Activated T-helper 1 cell treated with anti-CD3 and anti-CD28 coated beads, Interleukin-12 subunit alpha, Interleukin-12 subunit beta, Interleukin-2, Interleukin-4 antibody, amounts not matched to agents 30 ng/mL and 10 ng/mL and 1 ng/mL, durations not matched to agents 14 hours and 24 hours and 36 hours (primary cell): ENCODE measurements around the gene PLA2G2D. TPM values are rescaled to one million over a fixed set of nuclear protein-coding genes. Genes with fewer than 3 reads are reported as not detected.

ENCODE experiments used
- DNase-seq: peaks from one replicate; pipeline ENCODE4 v3.0.0; 2021; ENCODE audit warnings: low spot score
- H3K27ac Mint-ChIP-seq: one replicate; pipeline ENCODE4 v1.8.0; 2021; ENCODE audit warnings: mild to moderate bottlenecking, mixed read lengths
- H3K27me3 Mint-ChIP-seq: one replicate; pipeline ENCODE4 v1.8.0; 2022; ENCODE audit warnings: mild to moderate bottlenecking, moderate library complexity, mixed read lengths; ENCODE audit not compliant: insufficient read depth
- H3K36me3 Mint-ChIP-seq: one replicate; pipeline ENCODE4 v1.8.0; 2021; ENCODE audit warnings: low read depth, mixed read lengths
- H3K4me1 Mint-ChIP-seq: one replicate; pipeline ENCODE4 v1.8.0; 2021; ENCODE audit warnings: low read depth, mixed read lengths
- H3K4me3 Mint-ChIP-seq: one replicate; pipeline ENCODE4 v1.8.0; 2021; ENCODE audit warnings: mild to moderate bottlenecking, moderate library complexity, mixed read lengths
- H3K9me3 Mint-ChIP-seq: one replicate; pipeline ENCODE4 v1.8.0; 2021; ENCODE audit warnings: mixed read lengths
- intact Hi-C: fragments of 100-400 bp; cut with micrococcal nuclease; formaldehyde crosslinking; loops from one replicate; pipeline ENCODE4 v1.15.1; 2024
- total RNA-seq: library from RNA; stranded (reverse); gene quantifications from 2 replicates; pipeline ENCODE4 v1.2.3, GENCODE V29; 2022

PLA2G2D gene
- total RNA-seq = not detected in 2 replicates

DNA sequence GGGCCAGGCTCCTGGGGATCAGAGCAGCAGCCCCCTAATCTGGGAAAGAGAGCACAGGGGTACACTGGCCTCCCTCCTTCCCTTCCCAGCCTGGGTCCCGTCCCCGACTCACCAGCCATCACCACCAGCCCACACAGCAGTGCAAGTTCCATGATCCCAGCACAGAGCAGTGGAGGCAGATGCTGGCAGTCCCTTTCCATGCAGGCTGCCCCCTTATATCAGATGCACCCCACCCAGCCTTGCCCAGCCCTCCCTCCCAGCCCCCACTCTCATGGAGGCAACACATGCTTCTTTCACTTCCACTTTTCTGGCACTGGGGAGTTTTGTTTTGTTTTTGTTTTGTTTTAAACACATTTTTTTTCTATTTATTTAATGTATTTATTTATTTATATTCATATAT, at the start of gene PLA2G2D:
PLA2G2D (minus strand) TSS at position 190 of the 400 bp plus-strand sequence; CDS start at position 152, 38 bp downstream.
- DNase-seq = no peak
- Mint-ChIP-seq H3K27me3 (peaks cover 4% of the 10 kb centered on the region), H3K36me3 (no peaks in the 10 kb centered on the region), H3K4me1 (no peaks in the 10 kb centered on the region), H3K4me3 (no peak within 1 kb of the TSS), H3K9me3 (no peaks in the 10 kb centered on the region), H3K27ac (no peak within 1 kb of the TSS)
- intact Hi-C loops = no loop called here

- H3K27ac Mint-ChIP-seq = no peak overlapping the region
- H3K27me3 Mint-ChIP-seq = peaks cover 4% of the 10 kb centered on the region
- no peak overlapping the region for H3K4me3 Mint-ChIP-seq
- H3K36me3 Mint-ChIP-seq = no peaks in the 10 kb centered on the region
- H3K9me3 Mint-ChIP-seq = no peaks in the 10 kb centered on the region
- no peak for DNase-seq
- intact Hi-C loops = loop anchor here (5.0 kb wide), 1 partner anchor 323 kb away; no protein-coding TSS in a partner anchor
- peaks cover 22% of the 10 kb centered on the region for H3K4me1 Mint-ChIP-seq
Measured at GRCh38 chr1:20168564-20169491, 49.5 kb upstream of the PLA2G2D start.

DNA sequence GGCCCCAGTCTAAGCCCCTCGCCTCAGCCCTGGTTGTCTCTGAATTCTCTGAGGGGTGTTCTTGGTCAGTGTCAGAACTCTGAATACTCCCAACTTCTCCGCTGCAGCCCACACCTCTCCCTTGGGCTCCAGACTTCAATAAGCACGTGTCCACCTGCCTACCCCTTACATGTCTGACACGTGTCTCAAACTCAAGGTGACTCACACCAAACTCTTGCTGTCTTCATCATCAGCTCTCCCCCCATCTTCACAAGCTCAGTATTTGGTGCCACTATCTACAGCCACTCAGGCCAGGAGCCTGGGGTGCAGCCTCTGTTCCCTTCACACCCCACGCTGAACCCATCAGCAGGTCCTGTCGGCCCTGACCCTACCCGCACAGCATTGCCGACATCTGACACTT, 47.8 kb upstream of the PLA2G2D start:
- intact Hi-C loops = loop anchor here (5.0 kb wide), 1 partner anchor 325 kb away; no protein-coding TSS in a partner anchor
- Mint-ChIP-seq H3K36me3 (no peaks in the 10 kb centered on the region), H3K4me1 (peaks cover 19% of the 10 kb centered on the region), H3K27ac (no peak overlapping the region), H3K9me3 (peaks cover 7% of the 10 kb centered on the region), H3K27me3 (peaks cover 4% of the 10 kb centered on the region), H3K4me3 (no peak overlapping the region)
- no peak for DNase-seq

DNA sequence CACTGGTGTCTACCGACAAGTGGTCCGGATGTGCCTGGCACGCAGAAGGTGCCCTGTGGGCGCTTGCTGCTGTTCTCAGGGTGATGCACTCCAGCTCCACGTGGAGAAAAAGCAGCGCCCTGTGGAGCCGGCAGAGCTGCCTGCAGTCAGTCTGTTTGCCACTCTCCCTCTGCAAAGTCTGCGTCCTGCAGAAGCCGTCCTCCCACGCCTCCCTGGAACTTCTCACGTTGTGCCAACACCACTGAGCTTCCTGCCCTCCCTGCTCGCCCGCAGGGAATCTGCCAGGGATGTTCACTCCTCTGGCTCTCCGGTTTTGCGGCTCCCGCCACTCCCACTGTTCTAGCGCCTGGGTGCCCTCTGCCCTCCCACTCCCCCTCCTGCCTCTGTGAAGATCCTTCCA, 46.7 kb upstream of the PLA2G2D start:
- DNase-seq = no peak
- peaks cover 11% of the 10 kb centered on the region for H3K4me1 Mint-ChIP-seq
- peaks cover 10% of the 10 kb centered on the region for H3K9me3 Mint-ChIP-seq
- H3K4me3 Mint-ChIP-seq = no peak overlapping the region
- peaks cover 4% of the 10 kb centered on the region for H3K27me3 Mint-ChIP-seq
- intact Hi-C loops = loop anchor here (5.0 kb wide), 1 partner anchor 326 kb away; no protein-coding TSS in a partner anchor
- peaks cover 2% of the 10 kb centered on the region for H3K36me3 Mint-ChIP-seq
- H3K27ac Mint-ChIP-seq = no peak overlapping the region

GRCh38 chr1:20165522-20165951, 46.2 kb upstream of the PLA2G2D start:
- peaks cover 4% of the 10 kb centered on the region for H3K27me3 Mint-ChIP-seq
- DNase-seq = no peak
- peaks cover 11% of the 10 kb centered on the region for H3K4me1 Mint-ChIP-seq
- no peak overlapping the region for H3K27ac Mint-ChIP-seq
- intact Hi-C loops = loop anchor here (1.0 to 5.0 kb wide), 2 partner anchors 30 to 327 kb away; no protein-coding TSS in a partner anchor
- H3K36me3 Mint-ChIP-seq = peaks cover 2% of the 10 kb centered on the region
- H3K4me3 Mint-ChIP-seq = no peak overlapping the region
- H3K9me3 Mint-ChIP-seq = peaks cover 13% of the 10 kb centered on the region

GRCh38 chr1:20164694-20165202, 45.4 kb upstream of the PLA2G2D start:
- no peak for DNase-seq
- H3K27ac Mint-ChIP-seq = no peak overlapping the region
- H3K27me3 Mint-ChIP-seq = no peaks in the 10 kb centered on the region
- H3K4me3 Mint-ChIP-seq = no peak overlapping the region
- H3K36me3 Mint-ChIP-seq = peaks cover 2% of the 10 kb centered on the region
- intact Hi-C loops = loop anchor here (1.0 to 5.0 kb wide), 2 partner anchors 31 to 328 kb away; no protein-coding TSS in a partner anchor
- peaks cover 21% of the 10 kb centered on the region for H3K9me3 Mint-ChIP-seq
- H3K4me1 Mint-ChIP-seq = peaks cover 11% of the 10 kb centered on the region

GRCh38 chr1:20160034-20160433, 40.7 kb upstream of the PLA2G2D start:
- no peak for DNase-seq
- peaks cover under 1% of the 10 kb centered on the region for H3K4me1 Mint-ChIP-seq
- peaks cover 2% of the 10 kb centered on the region for H3K36me3 Mint-ChIP-seq
- peaks cover 31% of the 10 kb centered on the region for H3K9me3 Mint-ChIP-seq
- no peak overlapping the region for H3K27ac Mint-ChIP-seq
- peaks cover 2% of the 10 kb centered on the region for H3K27me3 Mint-ChIP-seq
- H3K4me3 Mint-ChIP-seq = no peak overlapping the region
- intact Hi-C loops = no loop called here

DNA sequence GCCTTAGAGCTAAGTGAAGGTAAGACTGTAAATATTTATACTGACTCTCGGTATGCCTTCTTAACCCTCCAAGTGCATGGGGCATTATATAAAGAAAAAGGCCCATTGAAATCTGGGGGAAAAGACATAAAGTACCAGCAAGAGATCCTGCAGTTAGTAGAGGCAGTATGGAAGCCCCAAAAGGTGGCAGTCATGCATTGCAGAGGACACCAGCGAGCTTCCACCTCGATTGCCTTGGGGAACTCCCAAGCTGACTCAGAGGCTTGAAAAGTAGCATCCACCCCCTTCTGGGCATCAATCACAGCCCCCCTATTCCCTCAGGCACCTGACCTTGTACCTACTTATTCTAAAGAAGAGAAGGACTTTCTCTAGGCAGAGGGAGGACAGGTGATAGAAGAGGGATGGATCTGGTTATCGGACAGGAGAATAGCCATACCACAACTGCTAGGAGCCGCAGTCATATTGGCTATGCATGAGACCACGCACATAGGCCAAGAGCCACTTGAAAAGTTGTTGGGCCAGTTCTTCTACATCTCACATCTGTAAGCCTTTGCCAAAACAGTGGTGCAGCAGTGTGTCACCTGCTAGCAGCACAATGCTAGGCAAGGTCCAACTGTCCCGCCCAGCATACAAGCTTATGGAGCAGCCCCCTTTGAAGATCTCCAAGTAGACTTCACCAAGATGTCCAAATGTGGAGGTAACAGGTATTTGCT, 39.2 kb upstream of the PLA2G2D start:
- Mint-ChIP-seq H3K36me3 (peaks cover 2% of the 10 kb centered on the region), H3K27me3 (peaks cover 2% of the 10 kb centered on the region), H3K27ac (no peak overlapping the region), H3K4me3 (no peak overlapping the region), H3K9me3 (peaks cover 31% of the 10 kb centered on the region), H3K4me1 (peaks cover 11% of the 10 kb centered on the region)
- intact Hi-C loops = no loop called here
- no peak for DNase-seq

- peaks cover 6% of the 10 kb centered on the region for H3K9me3 Mint-ChIP-seq
- peaks cover 2% of the 10 kb centered on the region for H3K27me3 Mint-ChIP-seq
- no peak for DNase-seq
- peaks cover 17% of the 10 kb centered on the region for H3K4me1 Mint-ChIP-seq
- no peaks in the 10 kb centered on the region for H3K36me3 Mint-ChIP-seq
- H3K4me3 Mint-ChIP-seq = no peak overlapping the region
- peak overlapping the region; percentile 7 for H3K27ac Mint-ChIP-seq
- intact Hi-C loops = loop anchor here (5.0 kb wide), 1 partner anchor 33 kb away; the partner anchor contains the start of genes PLA2G2C and UBXN10
Measured at GRCh38 chr1:20154301-20154831, 35.0 kb upstream of the PLA2G2D start.

- H3K36me3 Mint-ChIP-seq = no peaks in the 10 kb centered on the region
- DNase-seq = no peak
- H3K27me3 Mint-ChIP-seq = peaks cover 2% of the 10 kb centered on the region
- no peaks in the 10 kb centered on the region for H3K9me3 Mint-ChIP-seq
- no peak overlapping the region for H3K27ac Mint-ChIP-seq
- H3K4me1 Mint-ChIP-seq = peaks cover 17% of the 10 kb centered on the region
- intact Hi-C loops = loop anchor here (1.0 to 5.0 kb wide), 6 partner anchors 34 to 271 kb away; partner anchors contain the start of genes OTUD3, PLA2G2C and UBXN10
- no peak overlapping the region for H3K4me3 Mint-ChIP-seq
Measured at GRCh38 chr1:20153000-20153418, 33.7 kb upstream of the PLA2G2D start.

- peaks cover 17% of the 10 kb centered on the region for H3K4me1 Mint-ChIP-seq
- peak overlapping the region; percentile 73 for H3K4me3 Mint-ChIP-seq
- H3K27ac Mint-ChIP-seq = no peak overlapping the region
- no peaks in the 10 kb centered on the region for H3K36me3 Mint-ChIP-seq
- intact Hi-C loops = loop anchor here (1.0 to 5.0 kb wide), 6 partner anchors 35 to 270 kb away; partner anchors contain the start of genes OTUD3, PLA2G2C and UBXN10
- peaks cover 2% of the 10 kb centered on the region for H3K27me3 Mint-ChIP-seq
- no peak for DNase-seq
- H3K9me3 Mint-ChIP-seq = no peaks in the 10 kb centered on the region
Measured at GRCh38 chr1:20152599-20152930, 33.2 kb upstream of the PLA2G2D start.

- Mint-ChIP-seq H3K27ac (peak overlapping the region; percentile 20), H3K36me3 (no peaks in the 10 kb centered on the region), H3K27me3 (no peaks in the 10 kb centered on the region), H3K9me3 (no peaks in the 10 kb centered on the region), H3K4me1 (peaks cover 17% of the 10 kb centered on the region), H3K4me3 (peak overlapping the region; percentile 73)
- DNase-seq = peak; percentile 69
- intact Hi-C loops = loop anchor here (1.0 to 5.0 kb wide), 6 partner anchors 35 to 270 kb away; partner anchors contain the start of genes OTUD3, PLA2G2C and UBXN10
Measured at GRCh38 chr1:20151906-20152598, 32.7 kb upstream of the PLA2G2D start.
